GM23338 (cell line): Measurements from ENCODE around the gene NDRG3.

ENCODE experiments used
- CREB1 ChIP-seq: fragments of 250-450 bp; sonication (Bioruptor Pico); IDR thresholded peaks from 2 replicates; pipeline ENCODE4 v1.5.0; 2020; ENCODE audit warnings: low read depth, mild to moderate bottlenecking, moderate library complexity
- CTCF ChIP-seq, 2 experiments: fragments of 200-600 bp in 1 of 2; sonication (generic) in 1 of 2; conservative IDR thresholded peaks; 2 replicates each; pipeline versions ENCODE4 v1.5.1 to v1.6.1; 2016 to 2017; ENCODE audit warnings: antibody characterized with exemption in 2 of 2, low read depth in 2 of 2, mild to moderate bottlenecking in 2 of 2, moderate library complexity in 1 of 2
- ETS1 ChIP-seq: IDR thresholded peaks from 2 replicates; pipeline ENCODE4 v1.6.1; 2016; ENCODE audit warnings: antibody characterized with exemption
- EZH2 ChIP-seq: fragments of 200-600 bp; sonication (generic); IDR thresholded peaks from one replicate; pipeline ENCODE4 v1.8.0; 2017; ENCODE audit warnings: antibody characterized with exemption, mild to moderate bottlenecking, low read depth; ENCODE audit not compliant: unreplicated experiment
- EZH2phosphoT487 ChIP-seq: fragments of 200-600 bp; sonication (generic); IDR thresholded peaks from one replicate; pipeline ENCODE4 v1.8.1; 2018; ENCODE audit warnings: antibody characterized with exemption; ENCODE audit not compliant: unreplicated experiment
- NANOG ChIP-seq: IDR thresholded peaks from 2 replicates; pipeline ENCODE4 v1.6.1; 2016; ENCODE audit warnings: antibody characterized with exemption, borderline replicate concordance
- POLR2AphosphoS5 ChIP-seq: IDR thresholded peaks from 2 replicates; pipeline ENCODE4 v1.6.1; 2016; ENCODE audit warnings: antibody characterized with exemption, low read depth
- REST ChIP-seq: IDR thresholded peaks from one replicate; pipeline ENCODE4 v1.6.1; 2018; ENCODE audit warnings: antibody characterized with exemption; ENCODE audit not compliant: unreplicated experiment
- ZNF114 ChIP-seq: fragments of 250-450 bp; sonication (Bioruptor Pico); IDR thresholded peaks from 2 replicates; pipeline ENCODE4 v1.5.0; 2020; ENCODE audit warnings: mild to moderate bottlenecking, moderate library complexity
- ZNF331 ChIP-seq: fragments of 250-450 bp; sonication (Bioruptor Pico); IDR thresholded peaks from 2 replicates; pipeline ENCODE4 v1.5.0; 2020; ENCODE audit warnings: low read depth, mild to moderate bottlenecking, moderate library complexity

GRCh38 chr20:36645353-36645752, 100.5 kb downstream of the NDRG3 start:
- TF ChIP-seq POLR2AphosphoS5 = no peak
- no peak for TF ChIP-seq CTCF (conservative IDR thresholded peaks at IDR 0.05; ENCODE audit: low read depth in 2 of 2)
- TF ChIP-seq EZH2 = no peak
- no peak for TF ChIP-seq EZH2phosphoT487
- no peak for TF ChIP-seq NANOG
- TF ChIP-seq REST = no peak
- no peak for TF ChIP-seq ZNF114 (CRISPR knock-in tag)
- TF ChIP-seq CREB1 (CRISPR knock-in tag) = no peak
- no peak for TF ChIP-seq ZNF331 (CRISPR knock-in tag)
- TF ChIP-seq ETS1 = no peak
